HepG2 (cell line): Measurements from ENCODE around the gene SLC38A2. TPM values are rescaled to one million over a fixed set of nuclear protein-coding genes. Genes with fewer than 3 reads are reported as not detected.

Experiments used
- GPBP1L1 ChIP-seq: sonication (generic); formaldehyde crosslinking; IDR thresholded peaks from 2 replicates; pipeline ENCODE4 v1.5.0; 2020; ENCODE audit warnings: mild to moderate bottlenecking, missing genetic modification reagents
- HES4 ChIP-seq: sonication (generic); formaldehyde crosslinking; IDR thresholded peaks from 2 replicates; pipeline ENCODE4 v1.9.0; 2021; ENCODE audit warnings: mild to moderate bottlenecking, missing genetic modification reagents, borderline replicate concordance
- MAFK ChIP-seq, 2 experiments: IDR thresholded peaks in 1 of 2; conservative IDR thresholded peaks in 1 of 2; 2 replicates each; pipeline ENCODE4 v1.6.1; 2011; ENCODE audit warnings: improper control_type of control experiment in 2 of 2, low read length in 2 of 2
- MXD4 ChIP-seq: IDR thresholded peaks from 2 replicates; pipeline ENCODE4 v1.6.1; 2016; ENCODE audit warnings: mild to moderate bottlenecking, missing biosample characterization, missing genetic modification reagents
- NCOA2 ChIP-seq: sonication (generic); formaldehyde crosslinking; IDR thresholded peaks from 2 replicates; pipeline ENCODE4 v1.8.0; 2022; ENCODE audit warnings: inconsistent platforms
- RFX5 ChIP-seq: IDR thresholded peaks from 2 replicates; pipeline ENCODE4 v1.6.1; 2011; ENCODE audit warnings: low read depth, low read length, improper control_type of control experiment
- TAF15 ChIP-seq: fragments of 200-400 bp; formaldehyde crosslinking; IDR thresholded peaks from one replicate; pipeline ENCODE4 v1.6.1; 2018; ENCODE audit warnings: mild to moderate bottlenecking, low read depth, low read length; ENCODE audit not compliant: poor library complexity, severe bottlenecking
- TFDP1 ChIP-seq: IDR thresholded peaks from 2 replicates; pipeline ENCODE4 v1.6.1; 2016; ENCODE audit warnings: missing compliant biosample characterization, missing genetic modification reagents, borderline replicate concordance
- U2AF2 ChIP-seq: fragments of 200-400 bp; formaldehyde crosslinking; IDR thresholded peaks from 2 replicates; pipeline ENCODE4 v1.6.1; 2017; ENCODE audit warnings: low read depth, mild to moderate bottlenecking, low read length
- ZBTB21 ChIP-seq: sonication (generic); formaldehyde crosslinking; IDR thresholded peaks from 2 replicates; pipeline ENCODE4 v1.4.0; 2020; ENCODE audit warnings: missing genetic modification reagents
- ZBTB26 ChIP-seq: IDR thresholded peaks from 2 replicates; pipeline ENCODE4 v1.6.1; 2016; ENCODE audit warnings: missing compliant biosample characterization, missing genetic modification reagents, borderline replicate concordance
- ZNF432 ChIP-seq: sonication (generic); formaldehyde crosslinking; IDR thresholded peaks from 2 replicates; pipeline ENCODE4 v1.5.0; 2020; ENCODE audit warnings: missing genetic modification reagents, mild to moderate bottlenecking, borderline replicate concordance
- ZNF709 ChIP-seq: sonication (generic); formaldehyde crosslinking; IDR thresholded peaks from 2 replicates; pipeline ENCODE4 v1.5.0; 2020; ENCODE audit warnings: mild to moderate bottlenecking, missing genetic modification reagents
- polyA plus RNA-seq, 8 experiments: library from polyadenylated mRNA; depleted of rRNA in 3 of 8; stranded (reverse) in 7 of 8; unstranded in 1 of 8; fragments of >200 nt; fragmentation: Illumina TruSeq in 4 of 8; extraction: Trizol in 4 of 8; gene quantifications; 2 replicates each; pipeline versions ENCODE4 v1.2.1 to v1.2.3, GENCODE V29; 2011 to 2016; ENCODE audit warnings: low read depth in 4 of 8, missing spikeins in 1 of 8, mixed read lengths in 1 of 8; ENCODE audit not compliant: insufficient read depth in 1 of 8
- total RNA-seq, 5 experiments: library from RNA; depleted of rRNA; stranded (reverse); fragments of >200 nt; fragmentation: Illumina TruSeq; extraction: Trizol; gene quantifications; 2 replicates each; pipeline ENCODE4 v1.2.3, GENCODE V29; 2016; ENCODE audit warnings: low read depth in 1 of 5
- TF ChIP-seq, protein P1 (sequence below): sonication (generic); formaldehyde crosslinking; IDR thresholded peaks from 2 replicates; pipeline ENCODE4 v1.4.0; 2020; ENCODE audit warnings: missing genetic modification reagents
- TF ChIP-seq, protein P2 (sequence below): sonication (generic); formaldehyde crosslinking; IDR thresholded peaks from 2 replicates; pipeline ENCODE4 v1.4.0; 2020; ENCODE audit warnings: mild to moderate bottlenecking, low read depth, missing genetic modification reagents
- TF ChIP-seq, protein P3 (sequence below): sonication (generic); formaldehyde crosslinking; IDR thresholded peaks from 2 replicates; pipeline ENCODE4 v1.9.0; 2021; ENCODE audit warnings: missing genetic modification reagents, borderline replicate concordance

Gene SLC38A2
- total and polyA plus RNA-seq, 2 of the 13 experiments (the other 11 are each of a cell fraction or from before 2014, with no cell fraction given): 368 to 880 TPM

DNA sequence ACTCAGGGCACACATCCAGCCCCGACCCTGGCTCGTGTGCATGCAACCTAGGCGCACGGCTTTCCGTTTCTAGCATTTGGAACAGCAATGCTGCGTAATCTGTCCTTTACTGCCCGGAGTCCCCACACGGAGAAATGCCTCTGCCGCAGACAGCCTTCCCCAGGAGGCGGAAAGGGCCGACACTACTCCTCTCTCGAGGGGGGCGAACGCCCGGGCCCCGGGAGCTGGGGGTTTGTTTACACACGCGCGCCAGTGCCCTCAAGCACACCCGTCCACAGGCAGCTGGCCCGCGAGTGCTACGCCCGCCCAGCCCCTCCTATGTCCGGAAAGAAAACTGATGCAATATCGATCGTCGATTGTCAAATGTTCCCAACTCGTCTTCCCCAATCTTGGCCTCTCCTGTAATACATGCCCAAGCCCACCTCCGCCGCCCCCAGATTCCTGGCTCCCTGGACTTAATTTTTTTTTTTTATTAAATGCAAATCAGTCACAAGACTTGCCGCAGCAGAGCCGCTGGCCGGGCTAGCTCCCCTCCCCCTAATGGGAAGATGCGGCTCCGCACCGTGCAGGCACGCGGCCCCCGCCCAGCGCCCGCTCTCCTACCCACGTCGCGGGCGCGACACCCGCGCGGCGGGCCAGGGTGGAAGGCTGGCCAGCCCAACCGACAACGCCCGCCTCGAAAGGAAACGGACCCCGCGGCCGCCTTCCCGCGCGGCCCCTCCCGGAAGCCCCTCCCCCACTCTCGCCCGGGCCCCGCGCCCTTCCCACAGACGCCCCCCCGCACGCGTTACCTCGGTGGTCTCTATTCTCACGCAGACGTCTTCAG lies 642 bp downstream of the SLC38A2 start (continued):
- TF ChIP-seq GPBP1L1 (no peak), ZBTB26 (CRISPR knock-in tag) (no peak), RFX5 (no peak), HES4 (no peak; the same call in 1 of the 2 replicates), ZBTB21 (no peak), TFDP1 (CRISPR knock-in tag) (no peak), MXD4 (CRISPR knock-in tag) (no peak), U2AF2 (no peak), NCOA2 (no peak), TAF15 (no peak), ZNF432 (CRISPR knock-in tag) (peak; percentile 11; the same call in 1 of the 2 replicates), MAFK (conservative IDR thresholded peaks at IDR 0.05 in 1 of 2, IDR thresholded peaks at IDR 0.05 in 1 of 2; ENCODE audit: low read length in 2 of 2) (no peak), ZNF709 (CRISPR knock-in tag) (no peak)
- TF ChIP-seq, protein P1, sequence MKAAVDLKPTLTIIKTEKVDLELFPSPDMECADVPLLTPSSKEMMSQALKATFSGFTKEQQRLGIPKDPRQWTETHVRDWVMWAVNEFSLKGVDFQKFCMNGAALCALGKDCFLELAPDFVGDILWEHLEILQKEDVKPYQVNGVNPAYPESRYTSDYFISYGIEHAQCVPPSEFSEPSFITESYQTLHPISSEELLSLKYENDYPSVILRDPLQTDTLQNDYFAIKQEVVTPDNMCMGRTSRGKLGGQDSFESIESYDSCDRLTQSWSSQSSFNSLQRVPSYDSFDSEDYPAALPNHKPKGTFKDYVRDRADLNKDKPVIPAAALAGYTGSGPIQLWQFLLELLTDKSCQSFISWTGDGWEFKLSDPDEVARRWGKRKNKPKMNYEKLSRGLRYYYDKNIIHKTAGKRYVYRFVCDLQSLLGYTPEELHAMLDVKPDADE (CRISPR knock-in tag): 0 out of 2 replicates have a peak, but pooled peaks have one; percentile 16
- TF ChIP-seq, protein P2, sequence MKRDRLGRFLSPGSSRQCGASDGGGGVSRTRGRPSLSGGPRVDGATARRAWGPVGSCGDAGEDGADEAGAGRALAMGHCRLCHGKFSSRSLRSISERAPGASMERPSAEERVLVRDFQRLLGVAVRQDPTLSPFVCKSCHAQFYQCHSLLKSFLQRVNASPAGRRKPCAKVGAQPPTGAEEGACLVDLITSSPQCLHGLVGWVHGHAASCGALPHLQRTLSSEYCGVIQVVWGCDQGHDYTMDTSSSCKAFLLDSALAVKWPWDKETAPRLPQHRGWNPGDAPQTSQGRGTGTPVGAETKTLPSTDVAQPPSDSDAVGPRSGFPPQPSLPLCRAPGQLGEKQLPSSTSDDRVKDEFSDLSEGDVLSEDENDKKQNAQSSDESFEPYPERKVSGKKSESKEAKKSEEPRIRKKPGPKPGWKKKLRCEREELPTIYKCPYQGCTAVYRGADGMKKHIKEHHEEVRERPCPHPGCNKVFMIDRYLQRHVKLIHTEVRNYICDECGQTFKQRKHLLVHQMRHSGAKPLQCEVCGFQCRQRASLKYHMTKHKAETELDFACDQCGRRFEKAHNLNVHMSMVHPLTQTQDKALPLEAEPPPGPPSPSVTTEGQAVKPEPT (CRISPR knock-in tag): no peak
- TF ChIP-seq, protein P3, sequence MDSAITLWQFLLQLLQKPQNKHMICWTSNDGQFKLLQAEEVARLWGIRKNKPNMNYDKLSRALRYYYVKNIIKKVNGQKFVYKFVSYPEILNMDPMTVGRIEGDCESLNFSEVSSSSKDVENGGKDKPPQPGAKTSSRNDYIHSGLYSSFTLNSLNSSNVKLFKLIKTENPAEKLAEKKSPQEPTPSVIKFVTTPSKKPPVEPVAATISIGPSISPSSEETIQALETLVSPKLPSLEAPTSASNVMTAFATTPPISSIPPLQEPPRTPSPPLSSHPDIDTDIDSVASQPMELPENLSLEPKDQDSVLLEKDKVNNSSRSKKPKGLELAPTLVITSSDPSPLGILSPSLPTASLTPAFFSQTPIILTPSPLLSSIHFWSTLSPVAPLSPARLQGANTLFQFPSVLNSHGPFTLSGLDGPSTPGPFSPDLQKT (CRISPR knock-in tag): no peak
